ENCODE data around the gene STX4. TPM values are rescaled to one million over a fixed set of nuclear protein-coding genes. Genes with fewer than 3 reads are reported as not detected.

STX4 gene, protein sequence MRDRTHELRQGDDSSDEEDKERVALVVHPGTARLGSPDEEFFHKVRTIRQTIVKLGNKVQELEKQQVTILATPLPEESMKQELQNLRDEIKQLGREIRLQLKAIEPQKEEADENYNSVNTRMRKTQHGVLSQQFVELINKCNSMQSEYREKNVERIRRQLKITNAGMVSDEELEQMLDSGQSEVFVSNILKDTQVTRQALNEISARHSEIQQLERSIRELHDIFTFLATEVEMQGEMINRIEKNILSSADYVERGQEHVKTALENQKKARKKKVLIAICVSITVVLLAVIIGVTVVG
- total RNA-seq, result 10 to 100 TPM; 85.1 to 92.0 TPM

DNA sequence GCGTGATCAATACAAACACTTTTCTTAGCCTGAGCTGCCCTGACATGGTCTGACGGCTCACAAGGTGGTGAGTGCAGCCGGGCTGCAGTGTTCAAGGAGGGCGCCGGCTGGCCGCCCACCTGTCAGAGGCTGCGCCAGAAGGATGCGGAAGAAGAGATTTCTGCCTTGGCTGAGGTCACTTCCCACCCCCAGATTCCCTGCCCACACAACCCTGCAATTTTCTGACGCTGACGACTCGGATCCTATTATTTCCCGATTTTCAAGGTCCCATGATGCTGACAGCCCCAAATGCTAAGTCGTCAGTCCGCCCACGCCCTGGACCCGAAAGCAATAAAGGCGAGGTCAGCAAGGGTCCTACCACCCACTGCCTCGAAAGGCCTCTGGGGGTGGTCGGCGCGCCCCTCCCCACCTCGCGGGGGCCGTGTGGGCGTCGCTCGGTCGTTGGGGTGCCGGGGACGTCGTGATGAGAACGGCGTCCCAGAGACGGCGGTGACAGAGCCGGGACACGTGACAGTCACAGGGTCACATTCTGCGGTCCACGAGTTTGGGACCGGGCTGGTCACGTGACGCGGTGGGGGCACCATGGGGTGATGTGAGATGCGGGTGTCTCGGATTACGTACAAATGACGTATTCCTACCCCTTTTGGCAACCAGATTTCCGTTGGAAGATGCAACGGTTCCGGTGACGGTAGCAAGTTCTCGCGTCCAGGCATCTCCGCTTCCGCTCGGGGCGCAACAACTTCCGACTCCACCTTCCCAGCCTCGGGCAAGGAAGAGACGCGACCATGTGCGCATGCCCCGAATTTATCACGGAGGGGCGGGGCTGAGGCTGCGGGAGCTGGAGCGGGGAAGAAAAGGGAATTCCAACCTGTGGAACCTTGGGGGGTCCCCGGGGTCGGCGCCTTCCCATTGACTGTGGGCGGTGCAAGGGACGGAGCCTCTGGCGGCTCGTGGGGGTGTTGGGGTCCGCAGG lies at the start of gene STX4:
Gene STX4, plus strand, starts transcription at position 823 of the 973 bp plus-strand sequence. CDS start 248 bp downstream, outside the sequence.
- H3K27me3 Mint-ChIP-seq, result no peaks in the 10 kb centered on the region
- peak; percentile 87 to 92 for ATAC-seq
- DNase-seq (ENCODE audit: low spot score), result peak; percentile 97

DNA sequence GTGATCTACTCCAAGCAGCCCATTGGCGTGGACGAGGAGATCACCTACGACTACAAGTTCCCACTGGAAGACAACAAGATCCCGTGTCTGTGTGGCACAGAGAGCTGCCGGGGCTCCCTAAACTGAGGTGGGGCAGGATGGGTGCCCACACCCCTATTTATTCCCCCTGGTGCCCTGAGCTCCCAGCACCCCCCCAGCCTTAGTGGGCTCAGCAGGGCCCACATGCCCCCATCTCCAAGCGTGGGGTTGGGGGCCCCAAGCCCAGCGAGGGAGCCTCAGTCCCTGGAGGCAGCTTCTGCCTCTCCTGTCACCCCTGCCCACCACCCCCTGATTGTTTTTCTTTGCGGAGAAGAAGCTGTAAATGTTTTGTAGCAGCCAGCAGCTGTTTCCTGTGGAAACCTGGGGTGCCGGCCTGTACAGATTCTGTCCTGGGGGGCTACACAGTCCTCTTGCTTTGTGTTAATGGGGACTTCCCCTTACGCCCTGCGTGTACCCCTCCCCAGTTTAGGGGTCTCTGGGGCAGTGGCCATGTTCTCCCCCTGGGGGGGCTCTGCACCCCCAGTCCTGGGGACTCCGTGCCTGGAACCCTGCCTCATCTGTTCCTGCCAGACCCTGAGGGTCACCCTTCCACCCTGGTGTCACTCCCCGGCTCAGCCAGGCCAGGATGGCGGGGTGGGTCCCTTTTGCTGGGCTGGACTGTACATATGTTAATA lies 49.3 kb upstream of the STX4 start:
- ATAC-seq, result no peak
- Mint-ChIP-seq H3K4me3 (no peak overlapping the region), H3K36me3 (no peaks in the 10 kb centered on the region), H3K27ac (no peak overlapping the region), H3K27me3 (no peaks in the 10 kb centered on the region), H3K9me3 (no peaks in the 10 kb centered on the region), H3K4me1 (ENCODE audit: low read depth in 2 of 2) (peaks cover 0 to 7% of the 10 kb centered on the region in 2 donors)
- DNase-seq (ENCODE audit: low spot score), result no peak

More for the DNA sequence above, at the start of gene STX4:
- peak within 1 kb of the TSS; percentile 90 to 91 for H3K27ac Mint-ChIP-seq
- H3K36me3 Mint-ChIP-seq, result peaks cover 6% of the 10 kb centered on the region
- H3K9me3 Mint-ChIP-seq, result no peaks in the 10 kb centered on the region
- H3K4me3 Mint-ChIP-seq, result peak within 1 kb of the TSS; percentile 99
- peaks cover 24% of the 10 kb centered on the region in 2 donors for H3K4me1 Mint-ChIP-seq (ENCODE audit: low read depth in 2 of 2)

DNA sequence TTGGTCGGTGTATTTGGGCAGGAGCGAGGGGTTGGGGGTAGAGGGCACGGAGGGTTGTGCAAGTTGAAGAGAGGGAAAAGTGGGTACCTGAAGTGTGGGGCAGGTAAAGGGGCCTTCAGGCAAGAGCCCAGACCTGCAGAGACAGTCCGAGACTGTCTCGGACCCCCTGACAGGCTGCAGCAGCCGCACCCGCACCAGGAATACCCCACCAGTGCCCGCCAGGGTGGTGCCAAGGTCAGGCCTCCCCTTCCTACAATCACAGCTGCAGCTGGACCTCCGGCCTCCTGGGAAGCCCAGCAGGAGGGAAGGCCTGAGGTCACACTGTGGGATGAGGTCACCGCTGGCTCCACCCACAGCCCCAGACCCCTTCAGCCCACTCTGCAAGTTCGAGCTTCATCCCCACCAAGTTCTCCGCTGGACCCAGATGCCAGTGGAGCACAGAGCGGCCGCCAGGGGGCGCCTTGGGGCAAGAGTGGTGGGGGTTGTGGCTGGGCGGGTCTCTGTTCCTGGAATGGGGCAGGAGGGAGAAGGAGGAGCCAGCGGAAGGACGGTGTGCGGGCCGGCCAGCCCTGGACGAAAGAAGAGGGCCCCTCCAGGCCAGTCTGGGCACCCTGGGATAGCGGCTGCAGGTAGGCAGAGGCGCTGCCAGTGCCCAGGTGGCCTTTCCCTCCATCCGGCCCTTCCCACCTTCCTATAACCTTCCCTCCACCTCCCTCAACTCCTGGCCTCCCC lies 48.5 kb upstream of the STX4 start, which contains the start of gene HSD3B7:
Gene HSD3B7, plus strand, starts transcription at position 539 of the 732 bp plus-strand sequence. CDS start 452 bp downstream, outside the sequence.
- H3K4me1 Mint-ChIP-seq (ENCODE audit: low read depth in 2 of 2), result peaks cover 0 to 7% of the 10 kb centered on the region in 2 donors
- H3K36me3 Mint-ChIP-seq, result no peaks in the 10 kb centered on the region
- peak; percentile 74 to 86 for ATAC-seq
- no peak within 1 kb of the TSS for H3K27ac Mint-ChIP-seq
- peak; percentile 85 for DNase-seq (ENCODE audit: low spot score)
- no peaks in the 10 kb centered on the region for H3K9me3 Mint-ChIP-seq
- no peak within 1 kb of the TSS for H3K4me3 Mint-ChIP-seq
- H3K27me3 Mint-ChIP-seq, result no peaks in the 10 kb centered on the region

DNA sequence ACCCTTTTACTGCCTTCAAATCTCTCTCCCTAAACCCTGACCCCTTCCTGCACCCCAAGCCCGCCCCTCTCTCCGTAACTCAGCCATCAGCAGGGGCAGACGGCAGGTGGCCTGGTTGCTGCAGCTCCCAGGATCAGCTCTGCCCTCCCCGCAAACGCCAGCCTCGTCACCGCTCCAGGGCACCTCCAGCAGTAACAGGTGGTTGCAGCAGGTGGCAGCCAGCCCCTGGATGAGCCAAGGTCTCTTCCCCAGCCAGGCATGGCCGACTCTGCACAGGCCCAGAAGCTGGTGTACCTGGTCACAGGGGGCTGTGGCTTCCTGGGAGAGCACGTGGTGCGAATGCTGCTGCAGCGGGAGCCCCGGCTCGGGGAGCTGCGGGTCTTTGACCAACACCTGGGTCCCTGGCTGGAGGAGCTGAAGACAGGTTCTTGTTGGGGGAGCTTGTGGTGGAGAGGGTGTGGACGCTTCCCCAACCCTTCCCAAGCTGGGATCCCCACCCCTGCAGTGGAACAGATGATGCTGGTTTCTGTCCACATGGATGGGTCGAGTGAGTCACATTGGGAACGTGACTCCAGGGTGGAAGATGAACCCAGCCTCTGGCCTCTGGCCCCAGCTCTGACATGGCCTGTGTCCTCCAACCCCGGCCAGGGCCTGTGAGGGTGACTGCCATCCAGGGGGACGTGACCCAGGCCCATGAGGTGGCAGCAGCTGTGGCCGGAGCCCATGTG lies 47.8 kb upstream of the STX4 start:
- ATAC-seq (no peak), DNase-seq (ENCODE audit: low spot score) (no peak)
- Mint-ChIP-seq H3K4me1 (ENCODE audit: low read depth in 2 of 2) (peaks cover 0 to 7% of the 10 kb centered on the region in 2 donors), H3K27me3 (no peaks in the 10 kb centered on the region), H3K4me3 (no peak overlapping the region), H3K36me3 (no peaks in the 10 kb centered on the region), H3K27ac (no peak overlapping the region), H3K9me3 (no peaks in the 10 kb centered on the region)

DNA sequence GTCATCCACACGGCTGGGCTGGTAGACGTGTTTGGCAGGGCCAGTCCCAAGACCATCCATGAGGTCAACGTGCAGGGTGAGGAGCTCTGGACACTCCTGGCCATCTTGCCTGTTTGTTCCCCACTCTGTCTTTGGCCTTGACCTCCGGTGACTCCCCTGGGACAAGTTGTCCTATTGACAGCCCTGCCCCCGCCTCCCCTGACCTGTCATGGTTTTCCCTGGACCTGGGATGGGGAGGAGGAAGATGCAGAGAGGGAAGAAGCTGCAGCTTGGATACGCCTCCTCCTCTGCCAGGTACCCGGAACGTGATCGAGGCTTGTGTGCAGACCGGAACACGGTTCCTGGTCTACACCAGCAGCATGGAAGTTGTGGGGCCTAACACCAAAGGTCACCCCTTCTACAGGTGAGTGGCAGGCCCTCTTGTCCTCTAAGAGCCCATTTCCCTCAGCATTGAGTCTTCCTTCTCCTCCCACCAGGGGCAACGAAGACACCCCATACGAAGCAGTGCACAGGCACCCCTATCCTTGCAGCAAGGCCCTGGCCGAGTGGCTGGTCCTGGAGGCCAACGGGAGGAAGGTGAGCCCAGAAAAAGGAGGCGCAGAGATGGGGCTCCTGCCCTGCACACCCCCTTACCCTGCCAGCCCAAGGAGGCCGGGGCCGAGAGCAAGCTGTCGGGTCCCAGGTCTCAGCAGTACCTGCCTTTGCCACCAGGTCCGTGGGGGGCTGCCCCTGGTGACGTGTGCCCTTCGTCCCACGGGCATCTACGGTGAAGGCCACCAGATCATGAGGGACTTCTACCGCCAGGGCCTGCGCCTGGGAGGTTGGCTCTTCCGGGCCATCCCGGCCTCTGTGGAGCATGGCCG lies 47.0 kb upstream of the STX4 start:
- H3K27ac Mint-ChIP-seq, result no peak overlapping the region

DNA sequence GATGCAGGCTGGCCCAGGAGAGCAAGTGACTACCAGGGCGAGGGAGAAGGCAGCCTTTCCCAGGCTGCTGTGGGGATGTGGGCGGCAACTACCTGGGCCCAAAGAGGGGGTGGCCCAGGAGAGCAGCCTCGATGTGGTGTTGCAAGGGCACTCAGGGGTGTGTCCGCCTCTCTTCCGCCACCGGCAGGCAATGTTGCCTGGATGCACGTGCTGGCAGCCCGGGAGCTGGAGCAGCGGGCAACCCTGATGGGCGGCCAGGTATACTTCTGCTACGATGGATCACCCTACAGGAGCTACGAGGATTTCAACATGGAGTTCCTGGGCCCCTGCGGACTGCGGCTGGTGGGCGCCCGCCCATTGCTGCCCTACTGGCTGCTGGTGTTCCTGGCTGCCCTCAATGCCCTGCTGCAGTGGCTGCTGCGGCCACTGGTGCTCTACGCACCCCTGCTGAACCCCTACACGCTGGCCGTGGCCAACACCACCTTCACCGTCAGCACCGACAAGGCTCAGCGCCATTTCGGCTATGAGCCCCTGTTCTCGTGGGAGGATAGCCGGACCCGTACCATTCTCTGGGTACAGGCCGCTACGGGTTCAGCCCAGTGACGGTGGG lies 45.7 kb upstream of the STX4 start:
- no peaks in the 10 kb centered on the region for H3K9me3 Mint-ChIP-seq
- H3K27me3 Mint-ChIP-seq, result no peaks in the 10 kb centered on the region
- no peak for ATAC-seq
- H3K27ac Mint-ChIP-seq, result no peak overlapping the region
- peaks cover 0 to 10% of the 10 kb centered on the region in 2 donors for H3K4me1 Mint-ChIP-seq (ENCODE audit: low read depth in 2 of 2)
- H3K36me3 Mint-ChIP-seq, result no peaks in the 10 kb centered on the region
- H3K4me3 Mint-ChIP-seq, result no peak overlapping the region
- DNase-seq (ENCODE audit: low spot score), result no peak

More for the DNA sequence above, 47.0 kb upstream of the STX4 start:
- DNase-seq (ENCODE audit: low spot score) (no peak), ATAC-seq (no peak)
- Mint-ChIP-seq H3K27me3 (no peaks in the 10 kb centered on the region), H3K4me3 (no peak overlapping the region), H3K4me1 (ENCODE audit: low read depth in 2 of 2) (peaks cover 0 to 11% of the 10 kb centered on the region in 2 donors), H3K9me3 (no peaks in the 10 kb centered on the region), H3K36me3 (no peaks in the 10 kb centered on the region)

DNA sequence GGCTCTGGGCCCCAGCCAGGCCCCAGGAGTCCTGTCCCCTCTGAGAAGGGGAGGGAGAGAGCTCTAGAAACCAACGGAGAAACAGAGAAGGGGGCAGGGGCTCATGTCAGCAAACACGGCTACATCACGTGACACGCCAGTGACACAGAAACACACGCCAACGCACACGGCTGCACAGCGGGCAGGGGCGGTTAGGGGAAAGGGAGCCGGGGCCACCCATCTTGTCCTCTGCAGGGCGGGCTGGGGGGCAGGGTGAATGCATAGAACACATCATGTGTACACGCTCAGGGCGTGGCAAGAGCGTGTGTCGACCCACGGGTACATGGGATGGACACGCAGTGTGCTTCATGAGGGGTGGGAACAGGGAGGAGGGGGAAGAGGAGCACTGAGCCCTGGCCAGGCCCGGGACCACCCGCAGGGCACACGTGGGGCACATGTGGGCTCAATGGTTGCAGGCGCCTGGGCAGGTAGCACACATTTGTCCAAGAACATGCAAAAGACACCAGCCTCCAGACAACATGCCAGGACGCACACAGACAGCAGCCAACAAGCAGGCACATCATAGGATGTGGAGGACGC lies 43.8 kb upstream of the STX4 start:
- DNase-seq (ENCODE audit: low spot score) (no peak), ATAC-seq (no peak)
- Mint-ChIP-seq H3K4me1 (ENCODE audit: low read depth in 2 of 2) (peaks cover 2 to 9% of the 10 kb centered on the region in 2 donors), H3K36me3 (no peaks in the 10 kb centered on the region), H3K4me3 (no peak overlapping the region), H3K27me3 (no peaks in the 10 kb centered on the region), H3K27ac (no peak overlapping the region), H3K9me3 (no peaks in the 10 kb centered on the region)

DNA sequence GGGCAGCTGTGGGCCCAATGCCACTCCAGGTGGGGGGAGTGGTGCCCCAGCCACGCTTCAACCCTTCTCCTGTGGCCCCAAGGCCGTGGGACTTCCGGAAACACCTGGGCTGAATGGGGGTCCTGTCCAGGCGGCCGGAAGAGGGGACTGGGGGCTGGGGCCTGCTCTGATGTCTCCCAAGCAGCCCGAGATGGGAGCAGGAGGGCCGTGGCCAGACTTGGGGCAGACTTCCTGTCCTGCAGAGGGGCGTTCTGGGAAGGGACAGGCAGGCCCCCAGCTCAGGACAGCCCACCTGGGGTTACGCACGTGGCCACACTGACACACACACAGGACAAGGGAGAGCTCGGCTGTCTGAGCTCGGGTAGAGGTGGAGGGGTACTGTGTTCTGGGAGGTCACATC lies 43.3 kb upstream of the STX4 start:
- H3K4me1 Mint-ChIP-seq (ENCODE audit: low read depth in 2 of 2), result peaks cover 8 to 11% of the 10 kb centered on the region in 2 donors
- DNase-seq (ENCODE audit: low spot score), result no peak
- H3K36me3 Mint-ChIP-seq, result no peaks in the 10 kb centered on the region
- no peak for ATAC-seq
- H3K27me3 Mint-ChIP-seq, result no peaks in the 10 kb centered on the region
- no peak overlapping the region for H3K27ac Mint-ChIP-seq
- no peak overlapping the region for H3K4me3 Mint-ChIP-seq
- H3K9me3 Mint-ChIP-seq, result no peaks in the 10 kb centered on the region

DNA sequence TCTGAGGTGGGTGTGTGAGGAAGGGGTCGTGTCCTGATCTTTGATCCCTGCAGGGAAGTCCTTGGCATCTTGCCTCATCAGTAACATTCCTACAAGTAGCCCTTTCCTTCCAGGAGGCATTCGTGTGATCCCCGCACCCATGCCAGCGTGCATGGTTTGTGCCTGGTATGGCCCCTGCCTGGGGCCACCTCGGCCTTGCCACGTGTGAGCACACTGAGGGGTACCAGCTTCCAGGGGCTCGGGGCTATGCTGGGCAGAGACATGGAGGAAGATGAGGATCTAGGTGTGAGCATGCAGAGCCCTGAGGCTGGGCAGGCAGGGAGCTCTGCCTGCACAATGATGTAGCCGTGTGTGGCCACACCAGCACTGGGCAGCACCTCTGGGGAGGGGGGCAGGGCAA lies 42.3 kb upstream of the STX4 start:
- no peak overlapping the region for H3K27ac Mint-ChIP-seq
- ATAC-seq (no peak), DNase-seq (ENCODE audit: low spot score) (no peak)
- no peaks in the 10 kb centered on the region for H3K36me3 Mint-ChIP-seq
- no peak overlapping the region for H3K4me3 Mint-ChIP-seq
- peaks cover 9 to 11% of the 10 kb centered on the region in 2 donors for H3K4me1 Mint-ChIP-seq (ENCODE audit: low read depth in 2 of 2)
- no peaks in the 10 kb centered on the region for H3K9me3 Mint-ChIP-seq
- no peaks in the 10 kb centered on the region for H3K27me3 Mint-ChIP-seq

DNA sequence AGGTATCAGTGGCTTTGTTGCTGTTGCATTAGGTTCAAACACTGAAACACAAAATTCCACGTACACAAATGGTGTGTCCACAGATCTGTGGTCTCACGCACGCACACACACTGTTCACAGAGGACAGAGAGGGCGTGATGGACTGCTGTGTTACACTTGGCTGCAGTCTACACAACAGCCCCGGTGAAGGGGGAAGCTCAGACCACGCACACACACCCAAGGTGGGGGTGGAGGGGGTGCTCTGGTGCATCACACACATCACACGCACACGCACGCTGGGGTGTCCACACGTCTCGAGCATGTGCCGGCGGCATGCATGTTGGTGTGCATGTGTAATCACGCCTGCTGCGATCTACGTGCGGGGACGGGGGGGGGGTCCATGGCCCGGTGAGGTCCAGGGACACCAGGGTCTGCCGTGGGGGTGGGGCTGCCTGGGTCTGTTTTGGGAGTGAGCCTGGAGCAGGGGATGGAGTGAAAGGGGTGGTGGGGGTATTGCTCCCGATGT lies 41.0 kb upstream of the STX4 start:
- Mint-ChIP-seq H3K4me3 (no peak overlapping the region), H3K27me3 (peaks cover 0 to 4% of the 10 kb centered on the region in 2 donors), H3K4me1 (ENCODE audit: low read depth in 2 of 2) (peaks cover 14 to 15% of the 10 kb centered on the region in 2 donors), H3K9me3 (no peaks in the 10 kb centered on the region), H3K27ac (peak overlapping the region in 1 of 2 donors; percentile 49), H3K36me3 (no peaks in the 10 kb centered on the region)
- ATAC-seq (no peak), DNase-seq (ENCODE audit: low spot score) (no peak)

Data from natural killer cell treated with Interleukin-12 subunit alpha and Interleukin-12 subunit beta and Interleukin-15 and Interleukin-18, amount 100 ng/mL, for 72 hours (primary cell).